SU-DHL-6 (cell line): Measurements from ENCODE around the gene ELP2.

ENCODE experiments used
- H2AFZ ChIP-seq: fragments of 200-600 bp; sonication (generic); 2 replicates; pipeline ENCODE4 v1.6.1; 2014; ENCODE audit warnings: low read depth, mild to moderate bottlenecking, moderate library complexity, mixed read lengths, antibody characterized with exemption, low read length; ENCODE audit not compliant: severe bottlenecking
- H3F3A ChIP-seq: fragments of 200-600 bp; shearing (Covaris generic); 2 replicates; pipeline ENCODE4 v1.6.0; 2016; ENCODE audit warnings: antibody characterized with exemption, mild to moderate bottlenecking; ENCODE audit not compliant: insufficient read depth
- H3K27ac ChIP-seq: fragments of 200-600 bp; sonication (generic); 2 replicates; pipeline ENCODE4 v1.5.1; 2016; ENCODE audit warnings: low read depth, mild to moderate bottlenecking, low read length, moderate library complexity, mixed read lengths
- H3K27me3 ChIP-seq: fragments of 200-600 bp; sonication (generic), shearing (Covaris generic); 2 replicates; pipeline ENCODE4 v1.6.0; 2014; ENCODE audit warnings: mild to moderate bottlenecking, low read length
- H3K36me3 ChIP-seq: fragments of 200-600 bp; sonication (generic); 2 replicates; pipeline ENCODE4 v1.6.1; 2014; ENCODE audit warnings: mild to moderate bottlenecking, low read length, mixed read lengths
- H3K4me2 ChIP-seq: fragments of 300-600, 200-600 bp; shearing (Covaris generic), sonication (generic); 2 replicates; pipeline ENCODE4 v1.6.0; 2014; ENCODE audit warnings: low read length, low read depth, mild to moderate bottlenecking; ENCODE audit not compliant: poor library complexity, severe bottlenecking
- H3K4me3 ChIP-seq: fragments of 200-600 bp; sonication (generic); 2 replicates; pipeline ENCODE4 v1.5.1; 2014; ENCODE audit warnings: antibody characterized with exemption, low read length, mild to moderate bottlenecking, mixed read lengths; ENCODE audit not compliant: insufficient read depth, poor library complexity, severe bottlenecking
- H3K79me2 ChIP-seq: fragments of 200-600 bp; sonication (generic); 2 replicates; pipeline ENCODE4 v1.6.1; 2014; ENCODE audit warnings: mild to moderate bottlenecking, low read length, moderate library complexity; ENCODE audit not compliant: insufficient read depth
- H3K9ac ChIP-seq: fragments of 200-600 bp; sonication (generic); 2 replicates; pipeline ENCODE4 v1.7.0; 2014; ENCODE audit warnings: mild to moderate bottlenecking, low read length
- H3K9me2 ChIP-seq: fragments of 200-600 bp; sonication (generic); replicated peaks from 2 replicates; pipeline ENCODE4 v1.6.1; 2014; ENCODE audit warnings: low read length; ENCODE audit not compliant: insufficient read depth
- H3K9me3 ChIP-seq: fragments of 200-600 bp; sonication (generic); 2 replicates; pipeline ENCODE4 v1.6.1; 2014; ENCODE audit warnings: low read length, mixed read lengths; ENCODE audit not compliant: insufficient read depth
- H4K20me1 ChIP-seq: fragments of 200-600 bp; sonication (generic); 2 replicates; pipeline ENCODE4 v1.6.1; 2014; ENCODE audit warnings: low read depth, mild to moderate bottlenecking, antibody characterized with exemption, low read length, moderate library complexity, mixed read lengths
- CTCF ChIP-seq: fragments of 200-600 bp; sonication (generic); IDR thresholded peaks from one replicate; pipeline ENCODE4 v1.5.1; 2017; ENCODE audit warnings: antibody characterized with exemption, mild to moderate bottlenecking, low read length, moderate library complexity; ENCODE audit not compliant: insufficient read depth, poor library complexity, severe bottlenecking
- EZH2phosphoT487 ChIP-seq: fragments of 200-600 bp; sonication (generic), shearing (Covaris generic); conservative IDR thresholded peaks from 2 replicates; pipeline ENCODE4 v1.6.1; 2018; ENCODE audit warnings: mild to moderate bottlenecking, antibody characterized with exemption, low read length, moderate library complexity, mixed read lengths

Gene ELP2

GRCh38 chr18:36169938-36170337 is 40.2 kb downstream of the ELP2 start:
- H3K4me2 ChIP-seq, result no peak overlapping the region
- no peaks in the 10 kb centered on the region for H3K27me3 ChIP-seq
- H4K20me1 ChIP-seq, result no peaks in the 10 kb centered on the region
- H3F3A ChIP-seq, result no peaks in the 10 kb centered on the region
- TF ChIP-seq EZH2phosphoT487 (no peak), CTCF (no peak)
- no peak overlapping the region for H3K9ac ChIP-seq
- no peaks in the 10 kb centered on the region for H3K79me2 ChIP-seq
- H3K27ac ChIP-seq, result no peak overlapping the region
- no peaks in the 10 kb centered on the region for H3K9me2 ChIP-seq
- no peak overlapping the region for H3K4me3 ChIP-seq
- H3K36me3 ChIP-seq, result peaks cover 37% of the 10 kb centered on the region
- H3K9me3 ChIP-seq, result no peaks in the 10 kb centered on the region
- no peak overlapping the region for H2AFZ ChIP-seq

GRCh38 chr18:36175481-36175880 is 45.8 kb downstream of the ELP2 start:
- H3K27ac ChIP-seq, result no peak overlapping the region
- H3K9me2 ChIP-seq, result no peaks in the 10 kb centered on the region
- no peak overlapping the region for H3K4me3 ChIP-seq
- no peak for TF ChIP-seq CTCF
- H3K9ac ChIP-seq, result no peak overlapping the region
- H3K9me3 ChIP-seq, result no peaks in the 10 kb centered on the region
- no peak overlapping the region for H2AFZ ChIP-seq
- H3K36me3 ChIP-seq, result peaks cover 41% of the 10 kb centered on the region; the same call in 1 of the 2 replicates
- no peaks in the 10 kb centered on the region for H3K79me2 ChIP-seq
- H3K27me3 ChIP-seq, result no peaks in the 10 kb centered on the region
- no peaks in the 10 kb centered on the region for H4K20me1 ChIP-seq
- no peak overlapping the region for H3K4me2 ChIP-seq
- peaks cover 9% of the 10 kb centered on the region for H3F3A ChIP-seq

GRCh38 chr18:36176177-36176584 is 46.5 kb downstream of the ELP2 start:
- Histone ChIP-seq H3F3A (peaks cover 9% of the 10 kb centered on the region), H4K20me1 (no peaks in the 10 kb centered on the region), H3K27me3 (no peaks in the 10 kb centered on the region), H3K9me2 (no peaks in the 10 kb centered on the region), H3K4me2 (no peak overlapping the region), H3K9ac (no peak overlapping the region), H3K4me3 (no peak overlapping the region), H3K27ac (no peak overlapping the region), H3K9me3 (no peaks in the 10 kb centered on the region), H3K36me3 (peaks cover 37% of the 10 kb centered on the region; the same call in 1 of the 2 replicates), H2AFZ (no peak overlapping the region), H3K79me2 (no peaks in the 10 kb centered on the region)
- TF ChIP-seq EZH2phosphoT487, result no peak

GRCh38 chr18:36176711-36177110 is 47.0 kb downstream of the ELP2 start:
- TF ChIP-seq CTCF (no peak), EZH2phosphoT487 (no peak)
- H3K9ac ChIP-seq, result no peak overlapping the region

More at GRCh38 chr18:36176711-36177110, 47.0 kb downstream of the ELP2 start:
- H3K27ac ChIP-seq, result no peak overlapping the region
- no peak overlapping the region for H3K4me3 ChIP-seq
- no peak overlapping the region for H3K4me2 ChIP-seq
- no peaks in the 10 kb centered on the region for H4K20me1 ChIP-seq
- H2AFZ ChIP-seq, result no peak overlapping the region
- H3K9me2 ChIP-seq, result no peaks in the 10 kb centered on the region
- H3K9me3 ChIP-seq, result no peaks in the 10 kb centered on the region
- peaks cover 9% of the 10 kb centered on the region for H3F3A ChIP-seq
- H3K27me3 ChIP-seq, result no peaks in the 10 kb centered on the region
- peaks cover 37% of the 10 kb centered on the region; the same call in 1 of the 2 replicates for H3K36me3 ChIP-seq
- H3K79me2 ChIP-seq, result no peaks in the 10 kb centered on the region
